T-helper 2 cell treated with Interferon-gamma antibody and Interleukin-4, amounts not matched to agents 100 ng/mL and 5 ng/mL, for 36 hours (primary cell): ENCODE data around the gene SORL1. TPM values are rescaled to one million over a fixed set of nuclear protein-coding genes. Genes with fewer than 3 reads are reported as not detected.

ENCODE experiments used
- intact Hi-C: fragments of 100-400 bp; cut with micrococcal nuclease; formaldehyde crosslinking; loops from one replicate; pipeline ENCODE4 v1.15.1; 2023
- total RNA-seq: library from RNA; stranded (reverse); gene quantifications from 2 replicates; pipeline ENCODE4 v1.2.3, GENCODE V29; 2022

SORL1 gene
- total RNA-seq, 1 donor from 2014 or later = 110 TPM

DNA sequence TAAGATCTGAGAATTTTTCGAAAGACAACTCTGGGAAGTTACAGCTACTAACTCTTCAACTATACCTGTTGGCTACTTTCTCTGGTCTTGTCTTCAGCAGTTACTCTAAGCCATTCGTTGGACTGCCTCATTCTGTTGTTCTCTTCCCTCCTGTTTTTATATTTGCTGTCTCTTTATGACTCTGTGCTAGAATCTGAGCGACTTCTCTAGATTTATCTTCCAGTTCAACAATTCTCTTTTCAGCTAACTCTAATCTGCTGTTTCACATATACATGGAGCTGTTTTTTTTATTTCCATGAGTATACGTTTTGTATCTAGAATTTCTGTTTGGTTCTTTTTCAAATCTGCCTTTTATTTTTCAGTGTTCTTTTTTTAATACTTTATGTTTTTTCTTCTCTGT lies 128.0 kb downstream of the SORL1 start:
- intact Hi-C loops = no loop called here

- intact Hi-C loops = no loop called here
Observed at GRCh38 chr11:121581607-121582006, 129.5 kb downstream of the SORL1 start.

GRCh38 chr11:121582296-121582695 lies 130.2 kb downstream of the SORL1 start:
- intact Hi-C loops = no loop called here

DNA sequence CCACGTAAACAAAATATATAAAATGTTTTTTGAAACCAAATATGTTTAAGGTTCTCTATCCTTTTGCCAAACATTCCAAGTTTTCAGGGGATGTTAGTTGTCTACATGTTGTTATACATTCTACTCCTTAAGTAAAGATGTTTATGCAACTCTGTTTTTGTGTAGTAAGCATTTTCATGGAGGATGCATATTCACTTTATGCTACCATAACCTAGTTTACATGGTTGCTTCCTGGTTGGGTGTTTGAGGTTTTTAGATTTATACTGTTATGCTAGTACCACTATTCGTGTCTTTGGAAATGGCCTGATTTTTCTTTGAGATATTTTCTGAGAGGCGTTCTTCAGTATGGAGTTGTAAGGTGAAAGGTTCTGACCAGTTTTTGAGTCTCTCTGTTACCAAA lies 131.7 kb downstream of the SORL1 start:
- intact Hi-C loops = no loop called here

- intact Hi-C loops = no loop called here
Observed at GRCh38 chr11:121586750-121587149, 134.6 kb downstream of the SORL1 start.

GRCh38 chr11:121587182-121587581 lies 135.1 kb downstream of the SORL1 start:
- intact Hi-C loops = no loop called here

GRCh38 chr11:121588747-121589146 lies 136.6 kb downstream of the SORL1 start:
- intact Hi-C loops = no loop called here

GRCh38 chr11:121589946-121590537 lies 137.9 kb downstream of the SORL1 start:
- intact Hi-C loops = no loop called here

GRCh38 chr11:121590772-121591404 lies 138.8 kb downstream of the SORL1 start:
- intact Hi-C loops = loop anchor here (1.0 kb wide), 3 partner anchors 139 to 342 kb away; partner anchors contain the start of genes SORL1 and SORL1-AS1

GRCh38 chr11:121591405-121592033 lies 139.4 kb downstream of the SORL1 start:
- intact Hi-C loops = loop anchor here (1.0 kb wide), 3 partner anchors 139 to 342 kb away; partner anchors contain the start of genes SORL1 and SORL1-AS1

DNA sequence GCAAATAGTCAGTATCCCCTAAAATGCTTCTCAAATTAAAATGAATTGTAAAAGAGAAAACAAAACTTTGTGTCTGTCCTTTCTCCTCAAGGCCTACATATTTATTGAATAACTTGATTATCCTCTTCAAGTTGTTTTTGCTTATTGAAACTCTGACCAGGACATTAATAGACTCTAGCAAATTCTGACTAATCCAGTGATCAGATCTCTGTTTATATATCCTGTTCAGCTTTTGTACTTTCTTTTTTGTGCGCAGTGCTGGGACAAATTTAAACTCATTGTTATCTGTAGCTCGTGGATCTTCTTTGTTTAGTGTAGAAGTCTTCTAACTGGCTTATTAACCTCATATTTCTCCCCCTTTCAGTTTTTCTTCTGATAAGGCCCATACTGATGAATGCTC lies 140.6 kb downstream of the SORL1 start:
- intact Hi-C loops = no loop called here

DNA sequence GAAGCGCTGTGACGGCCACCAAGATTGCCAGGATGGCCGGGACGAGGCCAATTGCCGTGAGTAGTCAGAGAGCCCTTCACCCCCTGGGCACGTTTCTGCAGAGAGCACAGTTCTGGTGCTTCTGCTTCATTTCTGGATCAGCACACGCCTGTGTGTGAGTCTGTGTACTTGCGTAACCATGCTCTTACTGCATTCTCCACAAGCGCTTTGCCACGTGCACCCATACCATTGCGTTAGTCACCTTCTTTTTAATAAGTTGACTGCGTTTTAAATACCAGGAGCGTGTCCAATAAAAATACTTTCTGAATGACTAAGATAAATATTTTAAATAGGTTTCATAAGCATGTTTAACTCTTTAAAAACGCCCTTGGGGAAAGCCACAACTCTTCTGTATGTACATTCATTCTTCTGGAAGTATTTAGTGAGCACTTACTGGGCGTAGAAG lies 143.6 kb downstream of the SORL1 start:
- intact Hi-C loops = no loop called here

- intact Hi-C loops = no loop called here
Observed at GRCh38 chr11:121596195-121597155, 144.4 kb downstream of the SORL1 start.

DNA sequence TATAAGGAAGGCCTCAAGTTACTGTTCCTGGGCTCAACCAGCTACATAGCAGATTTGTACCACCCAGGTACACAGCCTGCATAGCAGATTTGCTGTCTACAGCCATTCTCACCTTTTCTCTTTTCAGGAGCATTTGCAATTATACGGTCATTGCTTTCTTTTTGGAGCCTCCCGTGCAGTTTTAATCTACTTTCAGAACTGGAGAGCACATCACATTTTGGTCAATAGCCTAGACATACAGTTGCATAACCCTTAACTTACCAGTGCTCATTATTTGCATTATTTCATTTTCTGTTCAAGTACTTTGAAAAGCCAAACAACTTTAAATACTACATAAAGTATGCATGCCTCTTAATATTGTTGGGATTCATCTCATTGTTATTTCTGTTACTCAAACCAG lies 151.2 kb downstream of the SORL1 start:
- intact Hi-C loops = no loop called here

DNA sequence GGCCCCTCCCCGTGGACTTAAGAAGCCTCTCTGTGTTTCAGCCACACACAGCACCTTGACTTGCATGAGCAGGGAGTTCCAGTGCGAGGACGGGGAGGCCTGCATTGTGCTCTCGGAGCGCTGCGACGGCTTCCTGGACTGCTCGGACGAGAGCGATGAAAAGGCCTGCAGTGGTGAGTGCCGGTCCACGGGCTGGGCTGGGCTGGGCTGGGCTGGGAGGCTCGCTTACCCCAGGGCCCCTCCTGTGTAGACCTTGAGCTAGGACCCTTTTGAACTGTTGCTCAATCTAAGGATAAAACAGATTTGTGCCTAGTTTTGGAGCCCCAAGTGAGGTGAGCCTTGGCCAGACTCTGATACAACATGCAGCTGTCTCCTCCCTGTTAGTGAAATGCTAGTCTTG lies 152.0 kb downstream of the SORL1 start:
- intact Hi-C loops = no loop called here

- intact Hi-C loops = no loop called here
Observed at GRCh38 chr11:121606354-121606753, 154.2 kb downstream of the SORL1 start.

- intact Hi-C loops = no loop called here
Observed at GRCh38 chr11:121607341-121607740, 155.2 kb downstream of the SORL1 start.

DNA sequence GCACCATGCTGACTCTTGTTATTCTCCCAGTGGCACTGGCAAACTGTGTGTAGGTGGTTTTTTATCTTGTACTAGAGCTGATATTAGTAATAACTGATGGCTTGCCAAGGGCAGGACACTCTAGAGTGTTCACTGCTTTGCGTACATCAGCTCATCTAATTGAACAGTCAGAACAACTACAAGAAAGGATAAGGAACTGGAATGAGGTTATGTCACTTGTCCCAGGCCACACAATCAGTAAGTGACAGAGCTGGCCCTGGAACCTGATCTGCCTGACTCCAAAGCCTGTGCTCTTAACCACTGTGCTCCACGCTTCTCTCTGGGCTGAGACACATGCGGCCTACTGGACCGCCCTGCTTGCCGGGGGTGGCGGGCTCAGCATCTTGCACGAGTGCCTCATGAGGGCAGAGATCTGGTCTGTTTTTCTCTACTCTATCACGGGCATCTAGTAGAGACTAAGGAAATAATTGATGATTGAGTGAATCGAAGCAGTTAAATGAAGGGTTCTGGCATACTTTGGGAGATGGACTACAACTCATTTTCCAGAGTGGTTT lies 156.5 kb downstream of the SORL1 start:
- intact Hi-C loops = no loop called here

DNA sequence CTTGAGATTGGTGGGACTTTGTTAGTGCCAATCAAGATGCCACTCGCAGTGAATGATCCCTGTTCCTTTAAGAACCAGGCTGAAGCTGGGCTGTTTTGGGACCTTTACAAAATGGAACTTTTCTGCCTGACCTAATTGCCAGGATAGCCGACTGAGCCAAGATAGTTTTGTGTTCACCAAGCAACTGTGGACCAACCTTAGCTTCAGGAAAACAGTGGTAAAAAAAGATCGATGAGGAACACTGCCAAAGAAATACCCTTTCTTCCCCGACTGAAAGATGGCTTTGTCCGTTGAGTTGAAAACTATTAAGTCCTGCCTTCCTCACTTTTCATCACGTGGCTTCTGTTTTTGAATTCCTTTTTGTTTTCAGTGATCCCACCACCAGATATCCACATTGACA lies 158.6 kb downstream of the SORL1 start:
- intact Hi-C loops = no loop called here

- intact Hi-C loops = no loop called here
Observed at GRCh38 chr11:121611242-121611641, 159.1 kb downstream of the SORL1 start.

GRCh38 chr11:121613724-121614123 lies 161.6 kb downstream of the SORL1 start:
- intact Hi-C loops = no loop called here
